Endothelial cell of umbilical vein (primary cell): Measurements from ENCODE around the gene RINL. TPM values are rescaled to one million over a fixed set of nuclear protein-coding genes. Genes with fewer than 3 reads are reported as not detected.

Source experiments
- BruUV-seq: library from RNA; stranded (reverse); fragments of 400-500 nt; replicated peaks from 2 replicates; lab custom pipeline; 2021; lab: Mats Ljungman, UMichigan
- CTCF ChIA-PET: fragments of 300-600, 350-600 bp; sonication (Branson Sonifier 250); formaldehyde crosslinking; loops from one replicate; lab custom pipeline; 2021; ENCODE audit warnings: antibody characterized with exemption, inconsistent platforms; lab: Charles Lee
- POLR2A ChIA-PET: fragments of 300-600, 350-600 bp; sonication (Branson Sonifier 250); formaldehyde crosslinking; loops from one replicate; lab custom pipeline; 2021; ENCODE audit warnings: antibody characterized with exemption, inconsistent platforms; lab: Charles Lee
- DNase-seq: peaks from one replicate; pipeline ENCODE4 v3.0.0-alpha.2; 2011; ENCODE audit warnings: low read depth, low spot score
- FAIRE-seq: peaks from 2 replicates; lab custom pipeline; 2011; peaks lifted over from hg19 to GRCh38; lab: Jason Lieb, UNC
- H2AFZ ChIP-seq: 2 replicates; pipeline ENCODE4 v1.6.0; 2012; ENCODE audit warnings: low read depth, low read length, control low read depth, inconsistent platforms
- H3K27ac ChIP-seq: 2 replicates; pipeline ENCODE4 v1.5.1; 2011; ENCODE audit warnings: low read depth, mild to moderate bottlenecking, control low read depth, low read length, moderate library complexity; ENCODE audit not compliant: insufficient read depth
- H3K27me3 ChIP-seq, 2 experiments: 2 replicates each; pipeline versions ENCODE4 v1.6.0 to v1.6.1; 2011; ENCODE audit warnings: low read length in 2 of 2, mixed read lengths in 1 of 2; ENCODE audit not compliant: control insufficient read depth in 2 of 2, insufficient read depth in 2 of 2
- H3K36me3 ChIP-seq, 2 experiments: 2 replicates in 1 of 2; 3 replicates in 1 of 2; pipeline ENCODE4 v1.5.1; 2011; ENCODE audit warnings: low read length in 2 of 2, mild to moderate bottlenecking in 1 of 2, moderate library complexity in 1 of 2; ENCODE audit not compliant: control insufficient read depth in 2 of 2, insufficient read depth in 2 of 2; ENCODE audit errors: extremely low read depth in 1 of 2
- H3K4me1 ChIP-seq: 3 replicates; pipeline ENCODE4 v1.5.1; 2011; ENCODE audit warnings: mild to moderate bottlenecking, low read length; ENCODE audit not compliant: control insufficient read depth, insufficient read depth; ENCODE audit errors: extremely low read depth
- H3K4me2 ChIP-seq: 2 replicates; pipeline ENCODE4 v1.6.1; 2011; ENCODE audit warnings: low read length, control low read depth, mixed read lengths; ENCODE audit not compliant: insufficient read depth
- H3K4me3 ChIP-seq, 3 experiments: fragments of 200-600 bp in 1 of 3; sonication (generic), shearing (Covaris generic) in 1 of 3; replicated peaks in 1 of 3; 2 replicates each; pipeline ENCODE4 v1.5.1; 2011 to 2016; ENCODE audit warnings: control low read depth in 3 of 3, low read length in 3 of 3, mild to moderate bottlenecking in 2 of 3, inconsistent platforms in 1 of 3, low read depth in 1 of 3, moderate library complexity in 1 of 3; ENCODE audit not compliant: insufficient read depth in 1 of 3
- H3K79me2 ChIP-seq: 2 replicates; pipeline ENCODE4 v1.6.0; 2012; ENCODE audit warnings: low read length, inconsistent platforms; ENCODE audit not compliant: control insufficient read depth, insufficient read depth
- H3K9ac ChIP-seq: replicated peaks from 2 replicates; pipeline ENCODE3; 2011; ENCODE audit warnings: low read length, control low read depth; ENCODE audit not compliant: insufficient read depth; ENCODE audit errors: extremely low read depth
- H3K9me1 ChIP-seq: replicated peaks from 3 replicates; pipeline ENCODE4 v1.6.0; 2011; ENCODE audit warnings: mild to moderate bottlenecking, low read length; ENCODE audit not compliant: control insufficient read depth, insufficient read depth; ENCODE audit errors: extremely low read depth
- H3K9me3 ChIP-seq: replicated peaks from 2 replicates; pipeline ENCODE4 v1.5.1; 2012; ENCODE audit warnings: low read length, inconsistent platforms; ENCODE audit not compliant: control insufficient read depth, insufficient read depth
- H4K20me1 ChIP-seq: replicated peaks from 2 replicates; pipeline ENCODE3; 2011; ENCODE audit warnings: mild to moderate bottlenecking, low read length; ENCODE audit not compliant: control insufficient read depth, insufficient read depth; ENCODE audit errors: extremely low read depth
- CTCF ChIP-seq, 2 donors: IDR thresholded peaks; 1 replicate in 1 of 2; 2 replicates in 1 of 2; pipeline ENCODE4 v1.5.1; 2011; ENCODE audit warnings: low read length in 2 of 2, mild to moderate bottlenecking in 2 of 2, moderate library complexity in 2 of 2, control low read depth in 1 of 2, inconsistent platforms in 1 of 2, low read depth in 1 of 2; ENCODE audit not compliant: insufficient read depth in 1 of 2; ENCODE audit errors: extremely low read depth in 1 of 2
- EZH2 ChIP-seq: IDR thresholded peaks from 2 replicates; pipeline ENCODE4 v1.6.1; 2012; ENCODE audit warnings: borderline replicate concordance, low read depth, mild to moderate bottlenecking, moderate library complexity, low read length, inconsistent platforms; ENCODE audit not compliant: severe bottlenecking
- GATA2 ChIP-seq: IDR thresholded peaks from 2 replicates; pipeline ENCODE4 v1.7.0; 2011; ENCODE audit warnings: low read depth, mild to moderate bottlenecking, moderate library complexity, mixed read lengths, low read length; ENCODE audit not compliant: insufficient read length, insufficient read depth
- JUN ChIP-seq: IDR thresholded peaks from 2 replicates; pipeline ENCODE4 v1.6.1; 2011; ENCODE audit warnings: borderline replicate concordance, low read depth; ENCODE audit not compliant: insufficient read length, insufficient read depth
- MYC ChIP-seq: IDR thresholded peaks from one replicate; pipeline ENCODE4 v1.6.1; 2011; ENCODE audit warnings: mild to moderate bottlenecking, low read depth, low read length
- POLR2A ChIP-seq: IDR thresholded peaks from 2 replicates; pipeline ENCODE4 v1.6.1; 2012; ENCODE audit warnings: low read depth, mild to moderate bottlenecking, control low read depth, low read length
- POLR2AphosphoS5 ChIP-seq: IDR thresholded peaks from 2 replicates; pipeline ENCODE4 v1.6.1; 2012; ENCODE audit warnings: low read depth, mild to moderate bottlenecking, control low read depth, low read length, moderate library complexity; ENCODE audit not compliant: insufficient read depth
- dilution Hi-C: fragments of 300-500 bp; cut with MboI; formaldehyde crosslinking; loops from one replicate; pipeline ENCODE4 v1.15.0; 2019; ENCODE audit warnings: low sequenced_read_pairs; ENCODE audit not compliant: extremely low pct_ligation_motif_present
- intact Hi-C: fragments of 100-400 bp; cut with micrococcal nuclease; formaldehyde crosslinking; loops from one replicate; pipeline ENCODE4 v1.10.0; 2022
- polyA plus RNA-seq, 4 experiments: library from polyadenylated mRNA; depleted of rRNA in 3 of 4; stranded (reverse) in 3 of 4; unstranded in 1 of 4; fragments of >200 nt; gene quantifications; 2 replicates each; pipeline versions ENCODE4 v1.2.1 to v1.2.3, GENCODE V29; 2011 to 2012; ENCODE audit warnings: missing spikeins in 1 of 4
- total RNA-seq: library from RNA; stranded (reverse); gene quantifications from 2 replicates; pipeline ENCODE4 v1.2.3, GENCODE V29; 2021

The RINL gene
- total and polyA plus RNA-seq, 2 donors (not counting 3 experiments of a cell fraction or from before 2014, with no cell fraction given): 5.3 to 10.1 TPM

- Histone ChIP-seq H3K9me1 (no peaks in the 10 kb centered on the region), H3K9me3 (no peaks in the 10 kb centered on the region), H3K4me3 (no peak overlapping the region), H3K4me2 (peak overlapping the region; percentile 99), H2AFZ (no peak overlapping the region), H3K9ac (no peak overlapping the region), H3K27me3 (no peaks in the 10 kb centered on the region), H4K20me1 (no peaks in the 10 kb centered on the region), H3K27ac (no peak overlapping the region), H3K79me2 (peaks cover 5% of the 10 kb centered on the region), H3K36me3 (peaks cover 0 to 12% of the 10 kb centered on the region in 2 experiments), H3K4me1 (peaks cover 22% of the 10 kb centered on the region)
- intact Hi-C loops: no loop called here
- ChIA-PET POLR2A (no interaction called here), CTCF (interaction anchor here (1.1 to 2.4 kb wide), 3 partner anchors 10 to 132 kb away, joined by 3 to 16 read pairs (median 5); partner anchors contain the start of genes CCER2, MRPS12 and SARS2)
- DNase-seq (no peak), FAIRE-seq (no peak)
- TF ChIP-seq POLR2AphosphoS5 (no peak), EZH2 (no peak), POLR2A (no peak), JUN (no peak)
- no TSS peak for BruUV-seq
- dilution Hi-C loops: no loop called here
Measured at GRCh38 chr19:38901683-38902082, 23.6 kb upstream of the RINL start.

DNA sequence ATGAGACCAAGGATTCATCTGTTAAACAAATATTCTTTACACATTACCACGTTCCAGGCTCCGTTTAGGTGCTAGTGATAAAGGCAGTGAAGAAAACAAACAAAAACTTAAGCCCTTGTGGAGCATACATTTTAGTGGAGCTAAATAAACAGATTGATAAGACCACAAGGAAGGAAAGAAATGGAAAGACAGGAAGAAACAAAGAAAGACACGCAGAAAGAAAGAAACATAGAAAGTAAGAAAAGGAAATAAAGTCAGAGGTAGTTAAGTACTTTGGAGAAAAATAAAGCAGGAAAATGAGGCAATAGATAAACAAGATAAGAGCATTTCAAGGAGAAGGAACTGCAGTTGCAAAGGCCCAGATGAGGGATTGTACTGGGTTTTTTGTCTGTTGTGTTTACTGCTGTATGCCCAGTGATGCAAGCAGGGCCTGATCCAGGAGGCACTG is 22.7 kb upstream of the RINL start:
- intact Hi-C loops: no loop called here
- TF ChIP-seq EZH2: no peak
- TF ChIP-seq MYC: no peak
- TF ChIP-seq JUN: no peak
- peak; percentile 73 for TF ChIP-seq GATA2
- TF ChIP-seq POLR2A: peak; percentile 17
- no peak for TF ChIP-seq POLR2AphosphoS5
- TF ChIP-seq CTCF (IDR thresholded peaks at IDR 0.05; ENCODE audit: extremely low read depth in 1 of 2, insufficient read depth in 1 of 2, low read depth in 1 of 2, low read length in 2 of 2): no peak

More for the DNA sequence above, 22.7 kb upstream of the RINL start:
- CTCF ChIA-PET: interaction anchor here (0.6 to 2.4 kb wide), 12 partner anchors 11 to 539 kb away, joined by 3 to 16 read pairs (median 4); partner anchors contain the start of genes CCER2, MRPS12 and SARS2
- Histone ChIP-seq H3K4me3 (peak overlapping the region; percentile 73 to 83 (median 82)), H2AFZ (peak overlapping the region; percentile 25), H4K20me1 (no peaks in the 10 kb centered on the region), H3K36me3 (peaks cover 0 to 11% of the 10 kb centered on the region in 2 experiments), H3K4me2 (peak overlapping the region; percentile 99), H3K27me3 (no peaks in the 10 kb centered on the region), H3K9ac (peak overlapping the region; percentile 91), H3K9me1 (no peaks in the 10 kb centered on the region), H3K27ac (peak overlapping the region; percentile 86), H3K79me2 (peaks cover 5% of the 10 kb centered on the region), H3K9me3 (no peaks in the 10 kb centered on the region), H3K4me1 (peaks cover 22% of the 10 kb centered on the region)
- DNase-seq (peak; percentile 56), FAIRE-seq (peak; percentile 74)
- BruUV-seq: no TSS peak
- POLR2A ChIA-PET: interaction anchor here (0.6 kb wide), 1 partner anchor 322 kb away, joined by 3 read pairs; no protein-coding TSS in a partner anchor
- dilution Hi-C loops: no loop called here
